ENCODE results near the gene CUX1.

The CUX1 gene

DNA sequence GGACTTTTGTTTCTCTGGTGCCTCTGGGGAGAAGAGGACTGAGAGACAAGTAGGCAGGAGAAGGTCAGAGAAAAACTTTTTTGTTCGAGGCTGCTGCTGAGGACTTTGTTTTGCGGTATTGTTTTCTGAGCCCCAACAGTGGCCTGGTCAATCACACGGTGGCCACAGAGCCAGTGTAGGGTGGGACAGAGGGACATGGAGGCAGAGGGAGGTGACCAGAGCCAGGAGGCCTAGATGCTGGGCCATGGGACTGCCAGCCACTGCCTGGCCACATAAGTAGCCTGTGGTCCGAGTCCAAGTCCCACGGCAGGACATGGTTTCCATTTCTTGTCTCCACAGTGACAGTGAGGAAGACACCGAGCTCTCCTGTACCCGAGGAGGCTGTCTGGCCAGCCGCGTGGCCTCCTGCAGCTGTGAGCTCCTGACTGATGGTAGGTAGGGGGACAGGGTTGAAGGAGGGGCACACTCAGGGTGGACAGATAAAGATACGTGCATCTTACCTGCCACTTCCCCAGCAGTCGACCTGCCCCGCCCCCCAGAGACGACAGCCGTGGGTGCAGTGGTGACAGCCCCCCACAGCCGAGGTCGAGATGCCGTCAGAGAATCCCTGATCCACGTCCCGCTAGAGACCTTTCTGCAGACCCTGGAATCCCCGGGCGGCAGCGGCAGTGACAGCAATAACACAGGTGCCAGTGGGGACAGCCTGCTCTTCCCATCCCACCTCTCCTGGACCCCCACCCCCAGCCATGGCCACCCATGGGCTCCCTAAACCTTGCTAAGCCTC, 496.8 kb downstream of the CUX1 start:
- Histone ChIP-seq H3K4me3 (ENCODE audit: insufficient read length, low read depth) (no peak overlapping the region), H3K9me3 (ENCODE audit: insufficient read depth, low read length) (no peaks in the 10 kb centered on the region), H3K36me3 (ENCODE audit: insufficient read depth, insufficient read length, low read length) (peaks cover 10% of the 10 kb centered on the region), H3K27me3 (ENCODE audit: insufficient read depth, insufficient read length) (no peaks in the 10 kb centered on the region), H3K9ac (ENCODE audit: insufficient read length, low read depth) (peak overlapping the region; percentile 3), H3K4me1 (ENCODE audit: insufficient read depth, insufficient read length) (peaks cover 9% of the 10 kb centered on the region)
- DNase-seq (ENCODE audit: low read depth, low spot score): no peak
- TF ChIP-seq ZNF274 (IDR thresholded peaks at IDR 0.05; ENCODE audit: low read depth, low read length): no peak
- TF ChIP-seq YY1 (IDR thresholded peaks at IDR 0.05; ENCODE audit: insufficient read depth, insufficient read length): no peak
- TF ChIP-seq SUZ12 (IDR thresholded peaks at IDR 0.05; ENCODE audit: extremely low read depth, insufficient read depth, insufficient read length): no peak

DNA sequence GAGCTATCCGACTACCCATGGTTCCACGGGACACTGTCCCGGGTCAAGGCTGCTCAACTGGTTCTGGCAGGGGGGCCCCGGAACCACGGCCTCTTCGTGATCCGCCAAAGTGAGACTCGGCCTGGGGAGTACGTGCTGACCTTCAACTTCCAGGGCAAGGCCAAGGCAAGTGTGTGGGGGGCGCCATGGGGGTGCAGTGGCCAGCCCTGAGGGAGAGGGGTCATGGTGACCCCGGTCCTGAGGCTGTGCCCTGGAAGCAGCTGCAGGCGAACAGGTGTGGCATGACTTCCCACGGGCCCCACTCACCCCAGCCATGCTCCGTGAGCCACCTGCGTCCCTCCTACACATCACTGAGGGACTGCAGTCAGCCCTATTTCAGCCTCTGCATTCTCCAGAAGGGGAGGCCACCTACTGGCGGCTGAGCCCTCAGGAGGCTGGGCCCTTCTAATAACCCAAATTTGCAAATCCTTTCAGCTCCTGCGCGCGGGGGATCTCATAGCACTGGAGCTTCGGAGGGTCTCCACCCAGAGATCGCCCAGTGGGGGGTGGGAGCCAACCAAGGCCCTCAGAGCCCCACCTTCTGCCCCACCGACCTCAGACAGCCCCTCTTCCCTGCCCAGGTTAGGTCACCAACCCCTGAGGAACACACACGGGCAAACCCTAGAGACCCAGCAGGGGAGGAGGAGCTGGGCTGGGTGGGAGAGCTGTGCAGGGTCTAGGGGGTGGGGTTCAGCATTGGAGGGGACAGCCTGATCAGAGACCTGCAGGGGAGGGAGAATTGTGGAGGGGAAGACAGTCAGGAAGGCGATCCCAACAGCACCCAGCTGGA, 500.0 kb downstream of the CUX1 start:
- Histone ChIP-seq H3K36me3 (ENCODE audit: insufficient read depth, insufficient read length, low read length) (peaks cover 13% of the 10 kb centered on the region), H3K4me1 (ENCODE audit: insufficient read depth, insufficient read length) (peaks cover 10% of the 10 kb centered on the region), H3K9me3 (ENCODE audit: insufficient read depth, low read length) (no peaks in the 10 kb centered on the region), H3K4me3 (ENCODE audit: insufficient read length, low read depth) (no peak overlapping the region), H3K27me3 (ENCODE audit: insufficient read depth, insufficient read length) (no peaks in the 10 kb centered on the region), H3K9ac (ENCODE audit: insufficient read length, low read depth) (peak overlapping the region; percentile 21)
- no peak for TF ChIP-seq SUZ12 (IDR thresholded peaks at IDR 0.05; ENCODE audit: extremely low read depth, insufficient read depth, insufficient read length)
- no peak for TF ChIP-seq ZNF274 (IDR thresholded peaks at IDR 0.05; ENCODE audit: low read depth, low read length)
- TF ChIP-seq YY1 (IDR thresholded peaks at IDR 0.05; ENCODE audit: insufficient read depth, insufficient read length): no peak
- no peak for DNase-seq (ENCODE audit: low read depth, low spot score)

DNA sequence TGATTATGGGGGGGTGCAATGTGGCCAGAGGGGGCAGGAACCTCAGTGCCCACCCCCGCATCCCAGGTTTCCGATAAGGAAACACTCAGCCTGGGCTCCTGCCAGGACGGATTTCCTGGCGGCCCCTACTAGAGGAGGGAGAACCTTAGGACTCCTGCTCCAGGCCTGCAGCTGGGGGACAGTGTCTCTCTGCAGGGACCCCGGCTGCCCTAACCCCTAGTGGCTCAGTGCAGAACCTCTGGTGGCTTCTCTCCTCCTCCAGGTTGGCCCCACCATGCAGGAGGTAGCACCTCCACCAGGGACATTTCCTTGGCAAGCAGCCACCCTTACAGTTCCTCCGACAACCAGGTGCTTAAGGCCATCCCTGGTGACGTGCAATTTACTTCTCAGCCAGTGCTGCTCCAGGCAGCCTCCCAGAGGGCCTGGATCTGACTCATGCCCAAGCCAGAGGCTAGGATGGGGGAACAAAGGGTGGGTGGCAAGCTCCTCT, 501.1 kb downstream of the CUX1 start:
- H3K4me3 ChIP-seq (ENCODE audit: insufficient read length, low read depth): no peak overlapping the region
- H3K9me3 ChIP-seq (ENCODE audit: insufficient read depth, low read length): no peaks in the 10 kb centered on the region
- no peaks in the 10 kb centered on the region for H3K27me3 ChIP-seq (ENCODE audit: insufficient read depth, insufficient read length)
- H3K4me1 ChIP-seq (ENCODE audit: insufficient read depth, insufficient read length): peaks cover 10% of the 10 kb centered on the region
- DNase-seq (ENCODE audit: low read depth, low spot score): no peak
- H3K36me3 ChIP-seq (ENCODE audit: insufficient read depth, insufficient read length, low read length): peaks cover 13% of the 10 kb centered on the region
- H3K9ac ChIP-seq (ENCODE audit: insufficient read length, low read depth): no peak overlapping the region
- no peak for TF ChIP-seq SUZ12 (IDR thresholded peaks at IDR 0.05; ENCODE audit: extremely low read depth, insufficient read depth, insufficient read length)
- no peak for TF ChIP-seq ZNF274 (IDR thresholded peaks at IDR 0.05; ENCODE audit: low read depth, low read length)
- no peak for TF ChIP-seq YY1 (IDR thresholded peaks at IDR 0.05; ENCODE audit: insufficient read depth, insufficient read length)

DNA sequence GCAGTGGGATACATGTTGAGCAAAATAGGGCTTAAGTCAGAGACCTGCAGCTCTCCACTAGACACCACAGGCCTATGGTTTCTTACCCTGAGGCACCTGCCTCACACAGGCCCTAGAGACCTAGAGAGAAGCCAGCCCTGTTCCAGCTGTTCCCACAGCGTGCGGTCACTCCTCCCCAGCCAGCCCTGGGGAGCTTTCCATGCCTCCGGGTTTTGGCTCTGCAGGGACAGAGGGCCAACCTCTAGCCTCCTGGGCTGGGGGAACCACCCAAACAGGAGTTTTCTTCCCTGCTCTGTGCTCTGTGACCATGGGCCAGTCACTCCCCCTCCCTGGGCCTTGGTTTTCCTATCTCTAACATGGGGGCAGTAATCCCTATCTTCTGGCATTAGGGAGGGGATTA, 502.2 kb downstream of the CUX1 start:
- peaks cover 9% of the 10 kb centered on the region for H3K36me3 ChIP-seq (ENCODE audit: insufficient read depth, insufficient read length, low read length)
- H3K9ac ChIP-seq (ENCODE audit: insufficient read length, low read depth): no peak overlapping the region
- DNase-seq (ENCODE audit: low read depth, low spot score): no peak
- no peaks in the 10 kb centered on the region for H3K27me3 ChIP-seq (ENCODE audit: insufficient read depth, insufficient read length)
- H3K4me3 ChIP-seq (ENCODE audit: insufficient read length, low read depth): no peak overlapping the region
- H3K9me3 ChIP-seq (ENCODE audit: insufficient read depth, low read length): no peaks in the 10 kb centered on the region
- H3K4me1 ChIP-seq (ENCODE audit: insufficient read depth, insufficient read length): peaks cover 10% of the 10 kb centered on the region
- TF ChIP-seq SUZ12 (IDR thresholded peaks at IDR 0.05; ENCODE audit: extremely low read depth, insufficient read depth, insufficient read length): no peak

DNA sequence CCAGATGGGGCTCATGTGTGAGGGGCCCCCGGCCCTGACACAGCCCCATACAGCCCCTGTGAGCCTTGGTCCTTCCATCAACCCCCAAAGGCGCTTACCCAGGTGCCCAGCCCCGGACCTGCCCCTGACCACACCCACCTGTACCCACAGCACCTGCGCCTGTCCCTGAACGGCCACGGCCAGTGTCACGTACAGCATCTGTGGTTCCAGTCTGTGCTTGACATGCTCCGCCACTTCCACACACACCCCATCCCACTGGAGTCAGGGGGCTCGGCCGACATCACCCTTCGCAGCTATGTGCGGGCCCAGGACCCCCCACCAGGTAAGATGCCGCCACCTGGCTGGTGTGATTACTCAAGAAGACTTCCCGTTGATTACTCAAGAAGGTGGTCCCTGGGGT, 502.8 kb downstream of the CUX1 start:
- TF ChIP-seq YY1 (IDR thresholded peaks at IDR 0.05; ENCODE audit: insufficient read depth, insufficient read length) (no peak), SUZ12 (IDR thresholded peaks at IDR 0.05; ENCODE audit: extremely low read depth, insufficient read depth, insufficient read length) (no peak), ZNF274 (IDR thresholded peaks at IDR 0.05; ENCODE audit: low read depth, low read length) (no peak)
- peaks cover 10% of the 10 kb centered on the region for H3K4me1 ChIP-seq (ENCODE audit: insufficient read depth, insufficient read length)
- H3K9ac ChIP-seq (ENCODE audit: insufficient read length, low read depth): no peak overlapping the region
- no peak overlapping the region for H3K4me3 ChIP-seq (ENCODE audit: insufficient read length, low read depth)
- no peaks in the 10 kb centered on the region for H3K9me3 ChIP-seq (ENCODE audit: insufficient read depth, low read length)
- DNase-seq (ENCODE audit: low read depth, low spot score): no peak
- H3K27me3 ChIP-seq (ENCODE audit: insufficient read depth, insufficient read length): no peaks in the 10 kb centered on the region
- peaks cover 9% of the 10 kb centered on the region for H3K36me3 ChIP-seq (ENCODE audit: insufficient read depth, insufficient read length, low read length)

DNA sequence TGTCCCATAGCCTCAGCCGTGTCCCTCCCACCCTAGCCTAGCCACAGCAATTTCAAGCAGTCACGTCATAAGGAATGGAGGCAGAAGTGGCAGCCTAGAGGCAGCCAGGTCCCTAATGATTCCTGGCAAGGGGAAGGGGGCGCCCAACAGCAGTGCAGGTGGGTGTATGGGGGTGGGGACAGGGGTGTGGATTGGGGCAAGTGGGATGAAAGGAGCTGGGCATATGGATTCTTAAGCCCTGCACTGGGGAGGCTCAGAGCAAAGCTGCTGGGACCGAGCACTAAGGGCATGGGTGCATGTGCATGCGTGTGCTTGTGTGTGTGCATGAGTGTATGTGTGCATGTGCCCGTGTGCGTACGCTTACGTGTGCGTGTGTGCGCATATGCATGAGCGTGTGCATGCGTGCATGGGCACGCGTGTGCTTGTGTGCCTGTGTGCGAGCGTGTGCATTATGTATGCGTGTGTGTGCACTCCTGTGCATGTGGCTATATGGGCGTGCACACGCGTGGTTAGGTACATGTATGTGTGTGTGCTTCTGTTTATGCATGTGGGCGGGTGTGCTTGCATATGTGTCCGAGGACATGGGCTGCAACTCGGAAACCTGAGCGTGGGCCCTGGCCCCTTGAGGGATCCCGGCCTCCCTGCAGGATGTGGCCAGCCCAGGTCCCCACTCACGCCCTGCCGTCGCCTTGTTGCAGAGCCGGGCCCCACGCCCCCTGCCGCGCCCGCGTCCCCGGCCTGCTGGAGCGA, 503.4 kb downstream of the CUX1 start:
- Histone ChIP-seq H3K27me3 (ENCODE audit: insufficient read depth, insufficient read length) (no peaks in the 10 kb centered on the region), H3K9me3 (ENCODE audit: insufficient read depth, low read length) (no peaks in the 10 kb centered on the region), H3K36me3 (ENCODE audit: insufficient read depth, insufficient read length, low read length) (peaks cover 9% of the 10 kb centered on the region), H3K9ac (ENCODE audit: insufficient read length, low read depth) (no peak overlapping the region), H3K4me1 (ENCODE audit: insufficient read depth, insufficient read length) (peaks cover 10% of the 10 kb centered on the region), H3K4me3 (ENCODE audit: insufficient read length, low read depth) (no peak overlapping the region)
- DNase-seq (ENCODE audit: low read depth, low spot score): no peak
- no peak for TF ChIP-seq SUZ12 (IDR thresholded peaks at IDR 0.05; ENCODE audit: extremely low read depth, insufficient read depth, insufficient read length)
- no peak for TF ChIP-seq YY1 (IDR thresholded peaks at IDR 0.05; ENCODE audit: insufficient read depth, insufficient read length)
- TF ChIP-seq ZNF274 (IDR thresholded peaks at IDR 0.05; ENCODE audit: low read depth, low read length): no peak

All from NT2/D1 (cell line).